ACHN (cell line): ENCODE data around the gene NLN.
"Not testable (repeated sequence)": the region's sequence is repeated elsewhere in the genome, so short reads cannot be mapped to it uniquely, and the experiment has no call there.

Experiments
- DNase-seq: peaks from one replicate; pipeline ENCODE4 v3.0.0-alpha.2; 2015
- in situ Hi-C: cut with HindIII; loops from 2 replicates; pipeline ENCODE4 v1.10.0; 2017; ENCODE audit warnings: low sequenced_read_pairs, low pct_ligation_motif_present, low pct_unique_long_range_greater_than_20kb

Gene NLN

GRCh38 chr5:65799857-65800256, 77.9 kb downstream of the NLN start:
- in situ Hi-C loops, result no loop called here
- no peak for DNase-seq

- in situ Hi-C loops, result no loop called here
- no peak for DNase-seq
These were observed 78.8 kb downstream of the NLN start for GRCh38 chr5:65800775-65801174.

- DNase-seq, result no peak
- in situ Hi-C loops, result no loop called here
These were observed 79.4 kb downstream of the NLN start for GRCh38 chr5:65801352-65801783.

GRCh38 chr5:65802080-65802479, 80.1 kb downstream of the NLN start:
- in situ Hi-C loops, result no loop called here
- DNase-seq, result no peak

GRCh38 chr5:65802820-65803219, 80.8 kb downstream of the NLN start:
- no peak for DNase-seq
- in situ Hi-C loops, result no loop called here

GRCh38 chr5:65803699-65804391, 81.8 kb downstream of the NLN start:
- no peak for DNase-seq
- in situ Hi-C loops, result no loop called here

GRCh38 chr5:65805089-65805488, 83.1 kb downstream of the NLN start:
- no peak for DNase-seq
- in situ Hi-C loops, result no loop called here

- DNase-seq, in situ Hi-C loops: not testable (repeated sequence)
These were observed 85.5 kb downstream of the NLN start for GRCh38 chr5:65807494-65807893.

GRCh38 chr5:65808251-65808741, 86.3 kb downstream of the NLN start:
- no peak for DNase-seq
- in situ Hi-C loops, result no loop called here

- in situ Hi-C loops, result no loop called here
- no peak for DNase-seq
These were observed 86.8 kb downstream of the NLN start for GRCh38 chr5:65808818-65809217.

- DNase-seq, result no peak
- in situ Hi-C loops, result no loop called here
These were observed 88.0 kb downstream of the NLN start for GRCh38 chr5:65809817-65810531.

- no peak for DNase-seq
- in situ Hi-C loops, result no loop called here
These were observed 89.0 kb downstream of the NLN start for GRCh38 chr5:65811004-65811403.

GRCh38 chr5:65811885-65812284, 89.9 kb downstream of the NLN start:
- DNase-seq, result no peak
- in situ Hi-C loops, result no loop called here

GRCh38 chr5:65812648-65813047, 90.6 kb downstream of the NLN start:
- in situ Hi-C loops, result no loop called here
- DNase-seq, result no peak

GRCh38 chr5:65813174-65813573, 91.2 kb downstream of the NLN start:
- in situ Hi-C loops, result no loop called here
- DNase-seq, result no peak

- DNase-seq, result no peak
- in situ Hi-C loops, result no loop called here
These were observed 93.2 kb downstream of the NLN start for GRCh38 chr5:65815161-65815560.

- DNase-seq, result no peak
- in situ Hi-C loops, result no loop called here
These were observed 94.7 kb downstream of the NLN start for GRCh38 chr5:65816729-65817128.

GRCh38 chr5:65817931-65818330, 95.9 kb downstream of the NLN start:
- DNase-seq, result no peak
- in situ Hi-C loops, result no loop called here

GRCh38 chr5:65818592-65818991, 96.6 kb downstream of the NLN start:
- no peak for DNase-seq
- in situ Hi-C loops, result no loop called here
